Progenitor cell of endocrine pancreas (in vitro differentiated cells): ENCODE data around the gene TTC28. TPM values are rescaled to one million over a fixed set of nuclear protein-coding genes. Genes with fewer than 3 reads are reported as not detected.

ENCODE experiments used
- DNase-seq: peaks from one replicate; pipeline ENCODE4 v3.0.0; 2021; ENCODE audit warnings: low spot score; ENCODE audit not compliant: unreplicated experiment
- H3K27ac Mint-ChIP-seq: 2 replicates; pipeline ENCODE4 v1.8.0; 2021; ENCODE audit warnings: mild to moderate bottlenecking, moderate library complexity, mixed read lengths
- H3K27me3 Mint-ChIP-seq: 2 replicates; pipeline ENCODE4 v1.8.0; 2021; ENCODE audit warnings: mixed read lengths
- H3K36me3 Mint-ChIP-seq: 2 replicates; pipeline ENCODE4 v1.8.0; 2022; ENCODE audit warnings: mixed read lengths; ENCODE audit not compliant: insufficient read depth
- H3K4me1 Mint-ChIP-seq: 2 replicates; pipeline ENCODE4 v1.8.0; 2021; ENCODE audit warnings: low read depth, mixed read lengths
- H3K4me3 Mint-ChIP-seq: 2 replicates; pipeline ENCODE4 v1.8.0; 2021; ENCODE audit warnings: low read depth, mild to moderate bottlenecking, moderate library complexity, mixed read lengths
- H3K9me3 Mint-ChIP-seq: 2 replicates; pipeline ENCODE4 v1.8.0; 2021; ENCODE audit warnings: low read depth, mixed read lengths
- total RNA-seq: library from RNA; stranded (reverse); gene quantifications from 2 replicates; pipeline ENCODE4 v1.2.1, GENCODE V29; 2021
- TF ChIP-seq, protein P1 (sequence below): fragments of 200-600 bp; sonication (generic); IDR thresholded peaks from one replicate; pipeline ENCODE4 v1.5.0; 2021; ENCODE audit warnings: antibody characterized with exemption, mild to moderate bottlenecking; ENCODE audit not compliant: unreplicated experiment

Gene TTC28
- total RNA-seq, 1 donor from 2014 or later = 35.2 TPM

GRCh38 chr22:28115426-28115825 lies 564.2 kb downstream of the TTC28 start:
- Mint-ChIP-seq H3K4me1 (peaks cover 2% of the 10 kb centered on the region), H3K27me3 (no peaks in the 10 kb centered on the region), H3K4me3 (no peak overlapping the region), H3K36me3 (no peaks in the 10 kb centered on the region), H3K9me3 (no peaks in the 10 kb centered on the region), H3K27ac (no peak overlapping the region)
- TF ChIP-seq, protein P1, sequence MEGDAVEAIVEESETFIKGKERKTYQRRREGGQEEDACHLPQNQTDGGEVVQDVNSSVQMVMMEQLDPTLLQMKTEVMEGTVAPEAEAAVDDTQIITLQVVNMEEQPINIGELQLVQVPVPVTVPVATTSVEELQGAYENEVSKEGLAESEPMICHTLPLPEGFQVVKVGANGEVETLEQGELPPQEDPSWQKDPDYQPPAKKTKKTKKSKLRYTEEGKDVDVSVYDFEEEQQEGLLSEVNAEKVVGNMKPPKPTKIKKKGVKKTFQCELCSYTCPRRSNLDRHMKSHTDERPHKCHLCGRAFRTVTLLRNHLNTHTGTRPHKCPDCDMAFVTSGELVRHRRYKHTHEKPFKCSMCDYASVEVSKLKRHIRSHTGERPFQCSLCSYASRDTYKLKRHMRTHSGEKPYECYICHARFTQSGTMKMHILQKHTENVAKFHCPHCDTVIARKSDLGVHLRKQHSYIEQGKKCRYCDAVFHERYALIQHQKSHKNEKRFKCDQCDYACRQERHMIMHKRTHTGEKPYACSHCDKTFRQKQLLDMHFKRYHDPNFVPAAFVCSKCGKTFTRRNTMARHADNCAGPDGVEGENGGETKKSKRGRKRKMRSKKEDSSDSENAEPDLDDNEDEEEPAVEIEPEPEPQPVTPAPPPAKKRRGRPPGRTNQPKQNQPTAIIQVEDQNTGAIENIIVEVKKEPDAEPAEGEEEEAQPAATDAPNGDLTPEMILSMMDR = no peak
- DNase-seq = no peak

- H3K4me1 Mint-ChIP-seq = peaks cover 2% of the 10 kb centered on the region
- TF ChIP-seq, protein P1 = peak; percentile 51
- no peak for DNase-seq
- H3K4me3 Mint-ChIP-seq = peak overlapping the region; percentile 27
- H3K27ac Mint-ChIP-seq = peak overlapping the region; percentile 74
- H3K36me3 Mint-ChIP-seq = no peaks in the 10 kb centered on the region
- H3K27me3 Mint-ChIP-seq = no peaks in the 10 kb centered on the region
- no peaks in the 10 kb centered on the region for H3K9me3 Mint-ChIP-seq
Observed at GRCh38 chr22:28112548-28113043, 567.0 kb downstream of the TTC28 start.

DNA sequence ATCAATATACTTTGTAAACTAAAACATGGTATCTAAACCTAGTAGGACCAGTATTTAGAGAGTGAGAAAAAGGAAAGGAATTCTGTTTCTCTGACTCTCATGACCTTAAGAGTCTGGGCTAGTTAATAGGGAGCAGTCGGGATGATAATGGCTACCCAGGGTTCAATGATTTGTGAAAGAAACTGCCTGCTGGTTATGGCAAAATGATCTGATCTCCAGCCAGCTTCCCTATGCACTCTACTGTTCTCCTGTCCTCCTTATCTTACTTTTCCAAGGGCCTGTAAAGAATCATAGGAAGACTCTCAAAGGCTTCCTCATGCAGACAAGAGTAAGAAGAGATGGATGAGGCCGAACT lies 567.5 kb downstream of the TTC28 start:
- H3K27ac Mint-ChIP-seq = no peak overlapping the region
- H3K36me3 Mint-ChIP-seq = no peaks in the 10 kb centered on the region
- H3K27me3 Mint-ChIP-seq = no peaks in the 10 kb centered on the region
- no peaks in the 10 kb centered on the region for H3K9me3 Mint-ChIP-seq
- no peak overlapping the region for H3K4me3 Mint-ChIP-seq
- TF ChIP-seq, protein P1 = no peak
- DNase-seq = no peak
- H3K4me1 Mint-ChIP-seq = peaks cover 2% of the 10 kb centered on the region

DNA sequence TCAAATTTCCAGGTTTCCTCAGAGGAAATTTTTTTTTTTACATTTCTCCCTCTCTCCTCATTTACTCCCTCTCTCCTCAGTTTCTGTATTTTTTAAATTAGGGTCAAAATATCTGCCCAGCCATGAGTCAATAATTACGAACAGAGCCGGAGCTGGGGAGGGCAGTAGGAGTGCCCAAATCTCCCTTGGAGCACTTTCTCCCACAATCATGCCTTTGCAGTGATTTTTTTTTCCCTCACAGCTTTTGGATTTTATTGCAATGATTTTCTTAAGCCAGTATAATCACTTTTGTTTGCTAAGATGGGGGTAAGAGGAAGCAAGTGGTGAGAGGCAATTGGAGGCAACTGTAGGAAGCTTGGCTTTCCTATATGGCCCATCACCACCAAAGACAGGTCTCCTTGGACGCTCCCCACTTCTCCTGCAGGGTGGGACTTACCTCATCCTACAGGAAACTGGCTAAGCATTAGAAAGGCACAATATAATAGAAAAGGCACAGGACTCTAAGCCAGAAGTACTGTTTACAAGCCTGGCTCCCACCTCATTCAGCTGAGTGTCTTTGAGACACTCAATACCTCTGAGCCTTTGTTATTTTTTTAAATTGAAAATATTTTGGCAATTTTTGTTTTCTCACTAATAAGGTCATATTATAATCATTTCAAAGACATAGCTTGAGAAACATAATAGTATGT lies 568.0 kb downstream of the TTC28 start:
- Mint-ChIP-seq H3K27me3 (no peaks in the 10 kb centered on the region), H3K9me3 (no peaks in the 10 kb centered on the region), H3K27ac (no peak overlapping the region), H3K4me3 (no peak overlapping the region), H3K4me1 (peaks cover 2% of the 10 kb centered on the region), H3K36me3 (no peaks in the 10 kb centered on the region)
- TF ChIP-seq, protein P1 = no peak
- no peak for DNase-seq

GRCh38 chr22:28108851-28109250 lies 570.8 kb downstream of the TTC28 start:
- H3K4me3 Mint-ChIP-seq = no peak overlapping the region
- peaks cover 2% of the 10 kb centered on the region for H3K4me1 Mint-ChIP-seq
- DNase-seq = no peak
- H3K27me3 Mint-ChIP-seq = no peaks in the 10 kb centered on the region
- no peaks in the 10 kb centered on the region for H3K36me3 Mint-ChIP-seq
- TF ChIP-seq, protein P1 = no peak
- no peak overlapping the region for H3K27ac Mint-ChIP-seq
- H3K9me3 Mint-ChIP-seq = no peaks in the 10 kb centered on the region
